ACC112 (cell line): ENCODE measurements around the gene WBP2.
A peak's percentile ranks its signal among the peaks of the same experiment; 100 is the strongest.

Source experiments
- H2AFZ ChIP-seq: fragments of 200-600 bp; sonication (generic); one replicate; pipeline ENCODE4 v1.6.0; 2017; ENCODE audit warnings: antibody characterized with exemption, low read length; ENCODE audit not compliant: unreplicated experiment
- H3K27ac ChIP-seq: fragments of 200-600 bp; sonication (generic); 2 replicates; pipeline ENCODE4 v1.5.1; 2014; ENCODE audit warnings: low read depth, mild to moderate bottlenecking, antibody characterized with exemption, low read length, moderate library complexity
- H3K27me3 ChIP-seq: fragments of 200-600 bp; sonication (generic); 2 replicates; pipeline ENCODE4 v1.6.1; 2014; ENCODE audit warnings: mild to moderate bottlenecking, antibody characterized with exemption, low read length, moderate library complexity, mixed read lengths; ENCODE audit not compliant: insufficient read depth
- H3K36me3 ChIP-seq: fragments of 200-600 bp; sonication (generic); 2 replicates; pipeline ENCODE4 v1.6.1; 2016; ENCODE audit warnings: mild to moderate bottlenecking, antibody characterized with exemption, low read length, moderate library complexity, mixed read lengths; ENCODE audit not compliant: insufficient read depth
- H3K4me1 ChIP-seq: fragments of 200-600 bp; sonication (generic); one replicate; pipeline ENCODE4 v1.6.1; 2016; ENCODE audit warnings: low read length, mixed read lengths; ENCODE audit not compliant: insufficient read depth, unreplicated experiment, control insufficient read depth
- H3K4me3 ChIP-seq: fragments of 200-600 bp; sonication (generic); 2 replicates; pipeline ENCODE4 v1.5.1; 2014; ENCODE audit warnings: mild to moderate bottlenecking, low read depth, low read length
- H3K79me2 ChIP-seq: fragments of 200-600 bp; sonication (generic); one replicate; pipeline ENCODE4 v1.6.0; 2016; ENCODE audit warnings: low read length; ENCODE audit not compliant: control insufficient read depth, unreplicated experiment, insufficient read depth

The WBP2 gene

GRCh38 chr17:75855310-75856061, at the start of gene WBP2:
TSS of gene WBP2 (minus strand) at chr17:75855335. CDS start at chr17:75855297, 38 bp downstream.
- H3K27ac ChIP-seq = peak within 1 kb of the TSS; percentile 95
- H3K79me2 ChIP-seq = peaks cover 10% of the 10 kb centered on the region
- H3K4me3 ChIP-seq = peak within 1 kb of the TSS; percentile 85
- H3K36me3 ChIP-seq = no peaks in the 10 kb centered on the region
- H2AFZ ChIP-seq = peak within 1 kb of the TSS; percentile 55
- H3K27me3 ChIP-seq = no peaks in the 10 kb centered on the region
- peaks cover 24% of the 10 kb centered on the region for H3K4me1 ChIP-seq

GRCh38 chr17:75902406-75902805, 47.3 kb upstream of the WBP2 start:
- Histone ChIP-seq H3K27ac (peak overlapping the region; percentile 20; the same call in 1 of the 2 replicates), H2AFZ (no peak overlapping the region), H3K4me3 (no peak overlapping the region), H3K4me1 (peaks cover 16% of the 10 kb centered on the region), H3K27me3 (no peaks in the 10 kb centered on the region), H3K36me3 (peaks cover 8% of the 10 kb centered on the region; the same call in 1 of the 2 replicates), H3K79me2 (peaks cover 7% of the 10 kb centered on the region)

GRCh38 chr17:75901727-75902126, 46.6 kb upstream of the WBP2 start:
- H3K4me1 ChIP-seq = peaks cover 21% of the 10 kb centered on the region

GRCh38 chr17:75900691-75901533, 45.8 kb upstream of the WBP2 start:
- H3K27ac ChIP-seq = no peak overlapping the region
- H3K4me1 ChIP-seq = peaks cover 21% of the 10 kb centered on the region
- H3K79me2 ChIP-seq = peaks cover 7% of the 10 kb centered on the region
- H3K36me3 ChIP-seq = peaks cover 8% of the 10 kb centered on the region; the same call in 1 of the 2 replicates
- no peak overlapping the region for H2AFZ ChIP-seq
- H3K27me3 ChIP-seq = no peaks in the 10 kb centered on the region
- no peak overlapping the region for H3K4me3 ChIP-seq

More at GRCh38 chr17:75901727-75902126, 46.6 kb upstream of the WBP2 start:
- peaks cover 7% of the 10 kb centered on the region for H3K79me2 ChIP-seq
- H3K27me3 ChIP-seq = no peaks in the 10 kb centered on the region
- H2AFZ ChIP-seq = no peak overlapping the region
- H3K36me3 ChIP-seq = peaks cover 8% of the 10 kb centered on the region; the same call in 1 of the 2 replicates
- no peak overlapping the region for H3K4me3 ChIP-seq
- no peak overlapping the region for H3K27ac ChIP-seq

- Histone ChIP-seq H3K27me3 (no peaks in the 10 kb centered on the region), H2AFZ (no peak overlapping the region), H3K79me2 (peaks cover 17% of the 10 kb centered on the region), H3K4me3 (no peak overlapping the region), H3K27ac (no peak overlapping the region), H3K4me1 (peaks cover 21% of the 10 kb centered on the region), H3K36me3 (peaks cover 8% of the 10 kb centered on the region; the same call in 1 of the 2 replicates)
These were observed 44.8 kb upstream of the WBP2 start for GRCh38 chr17:75899767-75900468.

GRCh38 chr17:75899353-75899752, 44.2 kb upstream of the WBP2 start:
- no peak overlapping the region for H3K4me3 ChIP-seq
- H3K79me2 ChIP-seq = peaks cover 21% of the 10 kb centered on the region
- no peaks in the 10 kb centered on the region for H3K27me3 ChIP-seq
- H3K27ac ChIP-seq = no peak overlapping the region
- no peak overlapping the region for H2AFZ ChIP-seq
- H3K4me1 ChIP-seq = peaks cover 21% of the 10 kb centered on the region
- peaks cover 8% of the 10 kb centered on the region; the same call in 1 of the 2 replicates for H3K36me3 ChIP-seq

- Histone ChIP-seq H3K27me3 (no peaks in the 10 kb centered on the region), H2AFZ (no peak overlapping the region), H3K27ac (no peak overlapping the region), H3K36me3 (peaks cover 8% of the 10 kb centered on the region; the same call in 1 of the 2 replicates), H3K4me3 (no peak overlapping the region), H3K4me1 (peaks cover 20% of the 10 kb centered on the region), H3K79me2 (peaks cover 18% of the 10 kb centered on the region)
These were observed 43.7 kb upstream of the WBP2 start for GRCh38 chr17:75898791-75899190.

- no peaks in the 10 kb centered on the region for H3K27me3 ChIP-seq
- H3K4me3 ChIP-seq = no peak overlapping the region
- no peak overlapping the region for H3K27ac ChIP-seq
- no peak overlapping the region for H2AFZ ChIP-seq
- H3K36me3 ChIP-seq = peaks cover 8% of the 10 kb centered on the region; the same call in 1 of the 2 replicates
- H3K79me2 ChIP-seq = peaks cover 17% of the 10 kb centered on the region
- H3K4me1 ChIP-seq = peaks cover 13% of the 10 kb centered on the region
These were observed 42.9 kb upstream of the WBP2 start for GRCh38 chr17:75898065-75898464.

DNA sequence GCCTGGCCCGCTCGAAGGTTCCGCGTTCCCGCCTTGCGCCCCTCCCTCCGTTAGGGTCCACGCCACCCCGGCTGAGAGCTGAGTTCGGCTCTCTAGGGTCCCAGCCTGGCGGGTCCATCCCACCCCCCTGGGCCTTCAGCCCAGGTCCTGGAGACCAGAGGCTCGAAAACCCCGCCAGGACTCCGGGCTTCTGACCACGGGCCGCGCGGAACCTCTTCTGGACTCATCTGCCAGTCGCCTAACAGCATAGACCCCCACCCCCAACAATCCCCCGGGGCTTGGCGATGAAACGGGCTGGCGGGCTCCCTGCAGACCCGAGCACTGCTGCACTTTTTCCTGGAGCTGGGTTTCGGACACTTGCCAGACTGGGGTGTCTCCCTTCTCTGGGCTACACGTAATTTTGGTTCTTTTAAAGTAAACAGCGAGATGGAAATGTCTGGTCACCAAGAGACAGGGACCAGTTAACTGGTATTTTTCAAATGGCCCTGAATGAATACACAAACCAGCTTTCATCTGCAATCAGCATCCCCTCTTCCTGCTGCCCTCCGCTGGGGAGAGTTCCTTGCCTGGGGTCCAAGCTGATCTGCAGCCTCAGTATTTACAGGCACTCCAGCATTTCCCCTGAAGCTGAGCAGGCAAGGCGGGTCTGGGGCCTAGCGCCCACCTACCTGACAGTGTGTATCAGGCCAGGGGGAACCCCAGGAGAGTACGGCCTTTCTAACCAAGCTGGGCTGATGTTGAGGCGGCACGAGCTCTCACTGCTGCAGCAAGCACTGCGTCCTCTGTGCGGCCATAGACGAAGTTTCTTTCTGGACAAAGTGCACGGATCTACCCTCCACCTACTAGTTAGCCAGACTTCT, 42.3 kb upstream of the WBP2 start:
- H3K36me3 ChIP-seq = peaks cover 8% of the 10 kb centered on the region; the same call in 1 of the 2 replicates
- no peak overlapping the region for H2AFZ ChIP-seq
- peaks cover 17% of the 10 kb centered on the region for H3K79me2 ChIP-seq
- H3K27me3 ChIP-seq = no peaks in the 10 kb centered on the region
- peak overlapping the region; percentile 89 for H3K4me3 ChIP-seq
- H3K4me1 ChIP-seq = peaks cover 6% of the 10 kb centered on the region
- no peak overlapping the region for H3K27ac ChIP-seq
